Activated T-cell treated with anti-CD3 and anti-CD28 coated beads, Interleukin-2, amount 50 U/mL, for 1 hour (primary cell): ENCODE data around the gene PTPN14.

Experiments
- DNase-seq: peaks from one replicate; pipeline ENCODE4 v3.0.0-alpha.2; 2020

PTPN14 gene

DNA sequence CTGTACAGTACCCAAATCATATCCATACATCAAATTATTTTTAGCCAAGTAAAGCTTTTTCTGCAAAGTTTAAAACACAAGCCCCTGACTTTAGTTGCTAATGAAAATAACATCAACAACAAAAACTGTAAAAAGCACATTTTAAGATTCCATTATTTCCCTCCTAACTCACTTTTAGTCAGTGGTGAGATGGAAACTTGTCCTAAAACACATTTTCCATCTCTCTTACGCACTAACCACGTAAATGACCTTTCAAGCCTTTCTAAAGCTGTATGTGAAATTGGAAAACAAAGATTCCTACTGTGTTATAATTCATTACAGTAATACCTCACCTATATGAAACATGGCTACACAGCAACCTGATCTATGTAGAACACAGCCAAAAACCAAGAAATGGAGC lies 77.5 kb downstream of the PTPN14 start:
- DNase-seq: no peak

DNA sequence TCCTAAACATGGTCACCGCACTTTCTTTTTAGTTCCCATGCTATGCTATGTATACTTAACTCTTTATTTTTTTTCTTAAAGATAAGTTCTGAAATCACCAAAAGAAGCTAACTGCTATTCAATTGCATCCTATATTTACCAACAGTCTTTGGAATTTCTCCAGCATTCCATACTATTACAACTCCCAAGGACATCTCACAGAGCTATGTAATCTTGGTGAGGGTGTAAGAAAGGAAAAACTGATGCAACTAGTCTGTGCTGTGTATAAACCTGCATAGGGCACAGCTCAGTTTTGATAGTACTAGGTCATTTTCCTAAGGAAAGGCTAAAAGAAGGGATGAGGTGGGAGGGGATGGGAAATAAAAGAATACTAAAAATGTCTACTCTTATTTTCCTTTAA lies 78.0 kb downstream of the PTPN14 start:
- DNase-seq: no peak

DNA sequence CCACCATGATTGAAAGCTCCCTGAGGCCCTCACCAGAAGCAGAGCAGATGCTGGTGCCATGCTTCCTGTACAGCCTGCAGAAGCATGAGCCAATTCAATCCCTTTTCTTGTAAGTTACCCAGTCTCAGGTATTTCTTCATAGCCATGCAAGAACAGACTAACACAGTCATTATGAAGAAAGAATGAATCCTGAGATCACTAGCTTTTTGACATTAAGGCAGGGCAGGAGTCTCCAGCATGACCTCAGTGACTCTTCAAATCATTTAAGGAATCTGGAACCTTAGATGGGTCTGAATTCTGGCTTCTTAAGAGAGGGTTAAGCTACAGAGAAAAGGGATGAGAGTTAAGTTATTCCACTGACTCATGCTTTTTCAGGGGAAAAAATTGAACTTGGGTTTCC lies 79.0 kb downstream of the PTPN14 start:
- no peak for DNase-seq

DNA sequence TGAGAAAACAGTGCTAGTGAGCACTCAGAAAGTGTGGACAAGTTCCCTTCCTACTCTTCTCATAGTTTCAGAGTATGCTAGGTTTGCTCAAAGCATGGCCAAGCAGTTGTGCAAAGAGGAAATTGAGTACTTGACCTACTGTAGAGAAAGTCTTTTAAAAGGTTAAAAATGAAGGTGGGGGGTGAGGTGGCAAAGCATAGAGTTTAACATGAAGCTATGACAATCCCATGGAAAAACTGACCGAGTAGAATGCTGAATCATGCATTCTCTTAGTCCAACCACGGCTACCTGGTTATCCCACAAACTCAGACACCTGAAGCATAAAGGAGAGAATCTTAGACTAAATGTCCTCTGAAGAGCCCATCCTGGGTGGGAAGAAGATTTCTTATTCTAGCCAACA lies 79.9 kb downstream of the PTPN14 start:
- DNase-seq: no peak

DNA sequence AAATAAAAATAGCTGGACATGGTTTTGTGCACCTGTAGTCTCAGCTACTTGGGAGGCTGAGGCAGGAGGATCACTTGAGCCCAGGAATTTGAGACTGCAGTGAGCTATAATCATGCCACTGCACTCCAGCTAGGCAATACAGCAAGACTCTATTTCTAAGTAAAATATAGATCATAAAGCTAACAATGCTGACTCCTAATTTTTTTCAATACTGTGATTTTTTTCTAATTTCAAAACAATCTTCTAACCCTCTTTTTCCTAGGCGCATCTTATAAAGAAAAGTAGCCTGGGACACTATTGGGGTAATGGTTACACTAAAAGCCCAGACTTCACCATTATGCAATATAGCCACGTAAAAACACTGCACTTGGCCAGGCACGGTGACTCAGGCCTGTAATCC lies 81.3 kb downstream of the PTPN14 start:
- DNase-seq: no peak

DNA sequence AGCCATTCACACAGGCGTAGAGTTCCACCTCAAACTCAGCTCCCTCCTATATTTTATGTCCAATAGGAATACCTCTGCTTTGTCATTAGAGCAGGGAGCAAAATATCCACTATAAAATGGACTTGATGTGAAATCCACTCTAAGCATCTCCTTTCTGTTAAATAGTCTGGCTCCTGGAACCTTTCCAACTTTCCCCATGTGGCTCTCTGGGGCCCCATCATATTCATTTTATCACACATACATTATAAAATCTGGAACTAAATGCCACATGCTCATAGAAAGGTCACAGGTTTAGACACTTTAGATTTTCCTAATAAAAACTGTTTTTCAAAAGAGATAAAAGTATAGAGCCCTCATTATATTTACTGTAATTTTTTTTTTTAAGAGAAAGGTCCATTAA lies 82.1 kb downstream of the PTPN14 start:
- no peak for DNase-seq

DNA sequence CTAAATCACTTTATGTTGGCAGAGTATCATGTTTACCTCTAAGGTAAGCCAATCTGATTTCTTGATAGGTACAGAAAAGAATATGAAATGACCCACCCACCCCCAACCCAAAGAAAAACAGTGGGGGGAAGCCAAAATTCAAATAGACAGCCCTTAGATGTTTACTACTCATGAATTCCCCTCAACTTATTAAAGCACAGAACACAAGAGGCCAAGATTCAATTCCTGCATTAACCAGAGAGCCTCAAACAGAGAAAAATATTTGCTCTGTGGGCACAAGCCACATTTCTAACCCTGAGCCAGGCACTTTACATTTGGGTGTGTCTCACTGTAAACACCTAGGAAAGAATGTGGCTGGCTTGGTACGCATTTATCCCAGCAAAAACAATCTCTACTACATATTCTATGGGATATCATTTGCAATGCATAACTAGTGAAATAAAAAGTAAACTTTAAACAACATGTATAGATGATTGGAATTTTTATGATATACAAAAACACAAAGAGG lies 84.3 kb downstream of the PTPN14 start:
- no peak for DNase-seq

DNA sequence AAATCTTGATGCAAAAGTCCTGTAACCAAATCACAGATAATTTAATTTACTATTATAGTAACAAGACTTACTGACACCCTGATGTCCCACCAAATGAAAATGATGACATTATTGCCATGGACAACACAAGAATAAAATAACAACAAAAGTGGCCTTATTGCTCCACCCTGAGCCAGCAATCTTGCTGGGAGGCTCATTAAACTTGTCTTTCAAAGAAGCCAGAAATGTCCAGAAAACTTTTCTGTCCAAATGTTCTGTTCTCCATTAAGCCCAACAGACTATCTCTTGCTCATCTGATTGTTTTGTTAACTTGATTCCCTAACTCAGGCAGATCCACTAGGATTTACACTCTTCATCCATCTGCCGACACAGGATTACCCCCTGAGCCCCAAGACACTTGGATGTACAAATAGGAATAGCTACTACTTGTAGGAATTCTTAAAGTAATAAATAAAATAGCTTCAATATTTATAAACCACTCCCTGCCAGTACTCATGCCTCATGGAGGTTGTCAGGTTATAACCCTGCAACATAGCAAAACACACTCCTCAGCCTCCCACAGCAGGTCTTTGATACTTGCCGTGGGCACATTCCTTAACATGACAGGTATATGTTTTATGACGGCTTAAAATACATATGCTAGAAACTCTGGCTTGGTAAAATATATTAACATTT lies 84.9 kb downstream of the PTPN14 start:
- no peak for DNase-seq

DNA sequence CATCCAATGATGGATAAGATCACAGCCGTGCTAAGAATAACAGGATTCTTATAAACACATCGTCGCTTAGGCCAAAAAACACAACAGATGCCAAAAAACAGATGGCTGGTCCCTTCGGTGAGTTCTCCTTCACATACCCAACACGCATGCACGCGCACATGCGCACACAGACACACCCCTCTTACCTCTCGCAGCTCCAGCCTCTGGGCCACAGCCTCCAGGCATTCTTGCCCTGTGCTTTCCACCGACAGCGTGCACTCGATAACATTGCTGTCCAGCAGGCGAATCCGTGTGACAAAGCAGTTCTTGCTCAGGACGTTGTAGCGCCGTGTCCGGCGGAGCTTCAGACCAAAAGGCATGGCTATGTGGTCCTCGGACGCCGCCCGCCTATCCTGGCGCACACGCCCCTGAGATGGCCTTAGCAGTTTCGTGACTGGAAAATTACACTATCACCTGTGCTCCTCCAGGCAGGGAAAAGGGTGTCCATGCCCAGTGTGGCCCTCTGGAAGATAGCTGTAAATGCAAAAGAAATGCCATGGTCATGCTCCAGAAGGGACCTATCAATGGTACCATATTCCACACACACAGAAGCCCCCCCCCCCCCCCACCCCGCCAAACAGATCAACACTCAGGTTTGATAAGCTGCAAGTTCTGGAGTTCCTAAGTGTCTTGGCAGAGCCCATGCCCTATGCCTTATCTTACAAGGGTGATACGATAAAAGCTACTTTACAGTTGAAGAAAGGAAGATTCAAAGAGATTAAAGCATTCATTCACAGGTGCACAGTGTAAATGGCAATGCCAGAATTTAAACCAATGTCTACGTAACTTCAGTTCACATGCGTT lies 86.7 kb downstream of the PTPN14 start:
- no peak for DNase-seq

DNA sequence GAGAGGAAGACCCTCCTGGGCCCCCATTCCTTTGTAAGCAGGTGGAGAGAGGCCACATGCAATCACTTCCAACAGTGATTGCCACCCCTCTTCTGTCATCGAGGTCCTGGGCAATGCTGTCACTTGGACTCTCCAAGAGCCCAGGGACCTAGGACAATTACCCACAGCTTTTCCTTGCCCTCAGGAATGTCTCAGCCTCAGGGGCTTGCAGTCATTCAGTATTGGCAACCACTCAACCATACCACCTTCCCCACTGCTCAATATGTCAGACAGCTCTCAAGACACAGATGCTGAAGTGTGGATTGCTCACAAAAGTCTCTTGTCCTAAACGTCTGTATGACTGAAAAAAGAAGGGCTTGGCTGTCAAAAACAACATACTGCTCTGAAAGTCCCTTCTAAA lies 87.8 kb downstream of the PTPN14 start:
- DNase-seq: no peak

DNA sequence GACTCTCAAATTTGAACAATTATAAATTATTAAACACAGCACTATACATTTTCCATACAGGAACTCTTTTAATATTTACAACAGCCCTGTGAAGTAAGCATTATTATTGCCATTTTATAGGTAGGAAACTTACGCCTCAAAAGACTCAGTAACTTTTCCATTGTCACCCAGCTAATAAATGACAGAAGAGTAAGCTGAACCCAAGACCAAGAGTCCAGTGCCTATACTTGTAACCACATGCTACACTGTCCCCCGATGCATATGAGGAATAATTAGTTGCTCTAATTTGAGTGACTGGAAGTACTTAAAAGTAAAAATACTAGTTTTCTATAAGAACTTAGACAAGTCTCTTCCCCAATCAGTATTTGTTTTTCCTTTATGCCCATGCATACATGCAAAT lies 88.5 kb downstream of the PTPN14 start:
- no peak for DNase-seq

DNA sequence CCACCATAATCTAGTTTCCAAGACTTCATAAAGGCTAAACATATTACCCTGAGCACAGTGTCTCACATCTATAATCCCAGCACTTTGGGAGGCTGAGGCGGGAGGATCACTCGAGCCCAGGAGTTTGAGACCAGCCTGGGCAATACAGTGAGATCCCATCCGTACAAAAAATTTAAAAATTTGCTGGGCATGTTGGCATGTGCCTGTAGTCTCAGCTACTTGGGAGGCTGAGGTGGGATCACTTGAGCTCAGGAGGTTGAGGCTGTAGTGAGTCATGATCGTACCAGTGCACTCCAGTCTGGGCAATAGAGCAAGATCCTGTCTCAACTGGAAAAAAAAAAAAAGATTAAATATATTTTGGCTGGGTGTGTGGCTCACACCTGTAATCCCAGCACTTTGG lies 90.1 kb downstream of the PTPN14 start:
- DNase-seq: no peak

DNA sequence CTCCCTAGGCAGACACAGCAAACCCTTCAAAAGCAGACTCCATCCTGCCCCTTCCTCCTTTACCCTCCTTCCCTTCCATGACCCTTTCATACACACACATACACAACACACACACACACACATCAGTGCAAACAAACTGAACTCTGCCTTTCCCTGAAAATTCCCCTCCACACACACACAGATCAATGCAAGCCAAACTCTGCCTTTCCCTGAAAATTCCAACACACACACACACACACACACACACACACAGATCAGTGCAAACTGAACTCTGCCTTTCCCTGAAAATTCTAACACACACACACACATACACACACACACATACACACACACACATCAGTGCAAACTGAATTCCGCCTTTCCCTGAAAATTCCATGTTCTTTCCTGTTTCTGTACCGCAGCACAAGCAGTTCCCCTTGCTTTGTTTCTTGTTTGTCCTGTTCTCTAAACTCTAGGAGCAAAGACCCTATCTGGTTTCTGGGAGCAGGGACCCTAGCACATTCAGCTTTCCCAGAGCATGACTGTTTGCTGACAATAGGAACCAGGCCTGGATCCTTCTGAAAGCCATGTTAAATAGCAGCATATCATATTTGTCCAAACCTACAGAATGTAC lies 91.0 kb downstream of the PTPN14 start:
- no peak for DNase-seq

DNA sequence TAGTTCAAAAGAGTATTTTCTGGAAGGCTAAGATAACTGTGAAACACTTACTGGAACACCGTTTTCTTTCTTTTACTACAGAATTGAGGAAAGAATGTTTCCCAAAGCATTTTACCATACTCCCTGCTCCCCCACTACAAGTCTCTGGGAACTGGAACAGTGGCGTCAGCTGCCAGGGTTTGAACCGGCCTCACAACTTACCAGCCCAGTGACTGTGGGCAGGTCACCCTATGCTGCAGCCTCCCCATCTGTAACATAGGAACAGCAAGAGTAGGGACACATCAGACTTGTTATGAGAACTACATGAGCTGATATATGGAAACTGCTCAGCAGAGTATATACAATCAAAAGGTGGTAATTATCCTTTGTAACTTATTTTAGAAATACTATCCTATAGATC lies 91.5 kb downstream of the PTPN14 start:
- DNase-seq: no peak

DNA sequence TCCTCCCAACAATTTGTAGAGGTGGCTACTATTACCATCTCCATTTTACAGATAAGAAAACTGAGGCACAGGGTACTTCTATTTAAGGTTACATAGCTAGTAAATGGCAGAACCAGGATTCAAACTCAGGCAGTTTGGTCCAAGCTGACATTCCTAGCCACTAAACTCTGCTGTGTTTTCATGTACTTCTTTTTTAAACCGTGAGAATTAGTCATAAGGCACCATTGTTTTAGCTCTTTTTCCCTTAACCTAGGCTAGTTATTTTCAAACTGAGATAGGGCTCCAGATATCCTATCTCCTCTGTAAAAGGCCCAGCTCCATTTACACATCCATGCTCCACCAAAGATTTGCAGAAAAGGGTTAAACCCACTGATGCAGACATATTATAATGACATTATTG lies 92.9 kb downstream of the PTPN14 start:
- no peak for DNase-seq

DNA sequence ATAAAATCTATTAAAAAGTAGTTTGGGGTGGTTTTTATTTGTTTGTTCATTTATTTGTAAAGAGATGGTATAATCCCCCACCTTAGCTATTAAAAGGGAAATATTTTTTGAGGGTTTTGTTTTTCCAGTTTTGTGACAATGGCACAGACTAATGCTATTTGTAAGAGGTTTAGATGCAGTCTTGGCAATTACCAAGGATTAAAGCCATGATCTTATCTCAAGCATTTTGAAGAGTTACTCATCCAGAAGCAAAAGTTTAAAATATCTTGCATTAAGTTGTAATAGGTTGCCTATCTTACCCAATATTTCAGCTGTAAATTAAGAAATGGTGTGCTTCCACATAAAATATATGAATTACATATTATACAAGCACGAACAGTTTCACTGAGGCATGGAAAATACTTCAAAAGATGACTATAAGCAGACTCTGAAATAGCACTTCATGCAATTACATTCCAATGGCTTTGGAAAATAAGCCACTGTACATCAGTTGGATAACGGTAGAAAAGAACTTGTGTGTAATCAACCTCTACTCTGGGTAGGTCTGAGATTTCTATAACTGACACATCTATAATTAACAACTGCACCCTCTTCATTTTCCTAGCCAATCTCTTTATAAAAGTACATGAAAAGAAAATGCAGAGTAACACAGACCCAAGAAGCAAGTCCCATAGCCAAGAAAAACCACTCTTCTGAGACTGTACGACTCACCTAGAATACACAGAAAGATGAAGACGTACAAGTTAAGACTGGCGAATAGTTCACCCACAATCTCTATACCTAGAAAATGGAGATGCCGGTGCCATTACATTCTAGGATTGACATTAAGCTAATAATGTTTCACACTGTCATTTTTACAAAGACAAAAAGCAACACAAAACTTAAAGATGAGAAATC lies 95.2 kb downstream of the PTPN14 start:
- no peak for DNase-seq

DNA sequence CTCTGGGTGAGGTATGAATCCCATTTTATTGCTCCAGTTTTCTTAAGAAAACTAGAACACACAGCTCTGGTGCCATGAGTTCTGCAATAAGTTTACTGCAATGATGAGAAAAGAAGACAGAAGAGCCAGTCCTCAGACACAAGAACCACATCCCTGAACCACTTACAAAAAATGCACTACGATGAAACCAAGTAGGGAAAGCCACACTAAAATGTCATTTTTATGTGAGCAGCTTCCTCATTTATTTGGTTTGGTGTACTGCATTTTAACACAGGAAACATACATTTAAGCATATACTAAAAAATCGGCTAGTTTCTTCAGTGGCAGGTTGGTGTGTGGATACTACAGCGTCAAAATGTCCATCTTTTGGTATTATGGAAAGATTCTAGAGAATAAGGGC lies 95.9 kb downstream of the PTPN14 start:
- DNase-seq: no peak

DNA sequence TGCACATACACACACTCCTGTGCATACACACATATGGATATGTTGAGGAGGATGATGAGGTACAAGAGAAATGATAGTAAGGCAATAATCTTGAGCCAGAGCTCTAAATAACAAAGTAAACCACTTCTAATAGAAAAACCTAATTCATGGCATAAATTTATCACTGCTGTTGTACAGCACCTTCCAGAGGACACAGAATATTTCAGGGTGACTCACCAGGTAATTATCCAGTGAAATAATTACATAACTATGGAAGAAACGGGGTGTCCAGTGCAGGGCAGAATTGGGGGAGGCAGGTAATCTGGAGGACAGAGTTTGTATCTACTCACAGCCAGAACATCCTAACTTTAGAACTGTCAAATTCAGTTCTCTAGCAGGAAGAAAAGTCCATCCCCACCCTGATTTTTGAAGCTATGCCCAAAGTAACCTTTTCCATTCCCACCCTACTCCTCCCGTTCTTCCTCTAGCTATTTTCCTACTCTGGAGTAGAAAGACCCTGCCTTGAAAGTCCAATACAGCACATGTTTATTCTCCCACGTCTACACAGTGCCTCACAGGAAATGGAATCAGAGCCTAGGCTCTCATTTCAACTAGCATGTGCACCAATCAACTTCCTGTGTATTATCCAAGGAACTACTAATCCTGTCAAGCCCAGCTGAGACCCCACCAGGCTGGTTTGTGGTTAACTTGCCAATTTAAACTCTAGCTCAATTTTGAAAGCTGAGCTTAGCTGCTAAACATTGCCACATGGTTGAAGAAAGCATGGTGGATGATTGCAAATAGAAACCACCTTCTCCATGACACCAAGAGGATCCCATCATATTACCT lies 96.6 kb downstream of the PTPN14 start:
- DNase-seq: no peak

DNA sequence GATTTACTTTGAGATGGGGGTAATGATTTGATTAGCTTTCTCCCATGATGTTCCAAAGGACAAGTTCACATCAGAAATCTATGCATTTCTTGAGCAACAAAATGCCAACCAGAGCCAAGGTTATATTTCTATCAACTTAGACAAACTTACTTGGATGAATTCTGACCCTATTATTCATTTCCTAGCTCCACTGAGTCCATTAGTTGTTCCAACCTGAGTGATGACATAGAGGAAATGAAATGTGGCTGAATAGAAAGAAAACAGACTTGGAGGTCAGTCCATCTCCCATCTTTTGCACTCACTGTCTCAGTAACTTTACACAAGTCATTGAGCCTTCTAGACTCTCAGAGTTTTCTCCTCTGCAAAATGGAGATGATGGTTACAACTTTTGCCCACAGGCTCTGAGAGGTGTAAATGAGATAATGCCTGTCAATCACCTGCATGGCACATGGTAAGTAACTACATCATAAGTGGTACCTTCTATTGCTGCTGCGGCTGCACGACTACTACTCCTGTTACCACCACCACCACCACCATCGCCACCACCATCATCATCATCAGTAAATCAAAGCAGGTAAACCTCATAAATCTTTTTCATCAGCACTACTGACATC lies 98.2 kb downstream of the PTPN14 start:
- no peak for DNase-seq

DNA sequence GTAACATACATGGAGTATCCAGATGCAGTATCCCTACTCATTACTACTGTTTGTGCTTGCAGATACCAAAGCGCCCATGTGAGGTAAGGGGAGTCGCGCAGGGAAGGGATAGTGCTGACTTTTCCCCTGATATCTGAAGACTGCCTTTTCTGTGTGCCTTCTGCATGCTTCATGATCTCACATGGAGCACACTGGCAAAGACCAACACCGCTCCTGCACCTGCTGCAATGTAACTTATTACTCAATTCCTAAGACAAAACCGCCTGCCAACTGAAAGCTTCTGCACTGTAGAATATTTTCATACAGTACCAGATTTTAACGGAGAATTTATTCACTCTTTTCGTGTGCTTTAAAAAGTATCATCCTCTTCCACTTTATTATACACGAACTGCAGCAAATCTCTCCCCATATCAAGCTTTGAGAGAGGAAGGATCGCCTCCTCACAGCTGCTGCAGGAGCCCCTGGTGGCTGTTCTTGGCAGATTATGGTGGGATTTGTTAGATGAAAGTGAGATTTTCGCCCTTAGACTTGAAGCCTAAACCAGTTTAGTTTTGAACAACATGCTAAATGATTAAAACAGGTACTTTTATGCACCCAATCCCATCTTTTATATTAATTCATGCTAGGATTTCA lies 99.1 kb downstream of the PTPN14 start:
- no peak for DNase-seq

DNA sequence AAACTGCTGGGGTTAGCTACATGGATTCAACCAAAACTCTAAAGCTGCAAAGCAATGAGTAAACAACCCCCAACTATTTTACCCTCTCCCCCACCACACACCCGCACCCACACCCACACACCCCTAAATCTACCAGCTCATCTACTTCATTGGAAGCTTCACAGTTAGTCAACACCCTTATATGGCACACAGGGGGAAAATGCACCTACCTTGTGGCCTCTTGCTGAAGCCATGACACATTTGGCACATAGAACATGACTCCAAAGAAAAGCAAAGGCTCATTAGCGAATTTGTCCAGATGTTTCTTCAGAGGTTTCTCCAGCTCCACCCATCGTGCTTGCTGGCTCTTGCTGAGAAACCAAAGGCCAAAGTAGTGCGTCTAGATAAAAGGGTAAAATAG lies 99.8 kb downstream of the PTPN14 start:
- DNase-seq: no peak
